HG03457 (cell line): ENCODE data around the gene FABP7.

Experiments
- ATAC-seq: cut with Tn5 transposase; IDR thresholded peaks from one replicate; pipeline ENCODE4 v1.9.1; 2021; ENCODE audit warnings: moderate number of reproducible peaks; ENCODE audit not compliant: unreplicated experiment

The FABP7 gene

GRCh38 chr6:122792766-122793165 lies 13.2 kb downstream of the FABP7 start:
- ATAC-seq = no peak

GRCh38 chr6:122797537-122797936 lies 18.0 kb downstream of the FABP7 start:
- no peak for ATAC-seq

- ATAC-seq = peak; percentile 60
Observed at GRCh38 chr6:122798099-122798641, 18.7 kb downstream of the FABP7 start.

- ATAC-seq = no peak
Observed at GRCh38 chr6:122799140-122799745, 19.7 kb downstream of the FABP7 start.

GRCh38 chr6:122799916-122800686 lies 20.6 kb downstream of the FABP7 start:
- ATAC-seq = no peak

- no peak for ATAC-seq
Observed at GRCh38 chr6:122800906-122801305, 21.4 kb downstream of the FABP7 start.

GRCh38 chr6:122801397-122801796 lies 21.9 kb downstream of the FABP7 start:
- ATAC-seq = no peak

GRCh38 chr6:122803171-122803661 lies 23.7 kb downstream of the FABP7 start:
- ATAC-seq = no peak

GRCh38 chr6:122804962-122805485 lies 25.5 kb downstream of the FABP7 start:
- no peak for ATAC-seq

GRCh38 chr6:122806291-122806690 lies 26.8 kb downstream of the FABP7 start:
- no peak for ATAC-seq

GRCh38 chr6:122808121-122808885 lies 28.8 kb downstream of the FABP7 start:
- no peak for ATAC-seq

GRCh38 chr6:122809001-122809400 lies 29.5 kb downstream of the FABP7 start:
- no peak for ATAC-seq

- no peak for ATAC-seq
Observed at GRCh38 chr6:122809691-122810090, 30.2 kb downstream of the FABP7 start.

- no peak for ATAC-seq
Observed at GRCh38 chr6:122810189-122810588, 30.7 kb downstream of the FABP7 start.

GRCh38 chr6:122817358-122817757 lies 37.8 kb downstream of the FABP7 start:
- no peak for ATAC-seq

GRCh38 chr6:122817766-122818165 lies 38.2 kb downstream of the FABP7 start:
- ATAC-seq = no peak

GRCh38 chr6:122818866-122819265 lies 39.4 kb downstream of the FABP7 start:
- no peak for ATAC-seq

- no peak for ATAC-seq
Observed at GRCh38 chr6:122821095-122821494, 41.6 kb downstream of the FABP7 start.

- ATAC-seq = no peak
Observed at GRCh38 chr6:122825163-122825562, 45.6 kb downstream of the FABP7 start.

GRCh38 chr6:122829456-122829855 lies 49.9 kb downstream of the FABP7 start:
- no peak for ATAC-seq

GRCh38 chr6:122831511-122831910 lies 52.0 kb downstream of the FABP7 start:
- no peak for ATAC-seq
